HG03135 (cell line): ENCODE results near the gene EEFSEC.

ENCODE experiments used
- ATAC-seq: cut with Tn5 transposase; IDR thresholded peaks from one replicate; pipeline ENCODE4 v1.9.1; 2021; ENCODE audit warnings: mild to moderate bottlenecking, moderate library complexity; ENCODE audit not compliant: unreplicated experiment

Gene EEFSEC

GRCh38 chr3:128270559-128271492, 117.5 kb downstream of the EEFSEC start:
- no peak for ATAC-seq

GRCh38 chr3:128271536-128272332, 118.5 kb downstream of the EEFSEC start:
- no peak for ATAC-seq

- ATAC-seq: no peak
Observed at GRCh38 chr3:128273109-128273840, 120.0 kb downstream of the EEFSEC start.

- no peak for ATAC-seq
Observed at GRCh38 chr3:128273841-128274573, 120.7 kb downstream of the EEFSEC start.

GRCh38 chr3:128274837-128275236, 121.6 kb downstream of the EEFSEC start:
- ATAC-seq: no peak

GRCh38 chr3:128275316-128276145, 122.2 kb downstream of the EEFSEC start:
- ATAC-seq: no peak

- ATAC-seq: no peak
Observed at GRCh38 chr3:128276146-128276435, 122.8 kb downstream of the EEFSEC start.

- ATAC-seq: no peak
Observed at GRCh38 chr3:128276577-128277183, 123.4 kb downstream of the EEFSEC start.

- ATAC-seq: no peak
Observed at GRCh38 chr3:128277378-128278069, 124.2 kb downstream of the EEFSEC start.

GRCh38 chr3:128278130-128278529, 124.8 kb downstream of the EEFSEC start:
- ATAC-seq: no peak

- ATAC-seq: no peak
Observed at GRCh38 chr3:128278761-128279600, 125.7 kb downstream of the EEFSEC start.

GRCh38 chr3:128279601-128279880, 126.3 kb downstream of the EEFSEC start:
- no peak for ATAC-seq

- ATAC-seq: no peak
Observed at GRCh38 chr3:128280481-128281052, 127.3 kb downstream of the EEFSEC start.

GRCh38 chr3:128281056-128281455, 127.8 kb downstream of the EEFSEC start:
- no peak for ATAC-seq

GRCh38 chr3:128281461-128282367, 128.4 kb downstream of the EEFSEC start:
- ATAC-seq: no peak

- no peak for ATAC-seq
Observed at GRCh38 chr3:128282380-128283196, 129.3 kb downstream of the EEFSEC start.
